GM12892 (cell line): Measurements from ENCODE around the gene TFAP2E.

ENCODE experiments used
- POLR2A ChIP-seq: IDR thresholded peaks from 2 replicates; pipeline ENCODE4 v1.6.1; 2011; ENCODE audit warnings: low read depth, low read length, control low read depth
- TAF1 ChIP-seq: IDR thresholded peaks from 2 replicates; pipeline ENCODE4 v1.6.1; 2011; ENCODE audit warnings: low read depth, mild to moderate bottlenecking, control low read depth, low read length, borderline replicate concordance

DNA sequence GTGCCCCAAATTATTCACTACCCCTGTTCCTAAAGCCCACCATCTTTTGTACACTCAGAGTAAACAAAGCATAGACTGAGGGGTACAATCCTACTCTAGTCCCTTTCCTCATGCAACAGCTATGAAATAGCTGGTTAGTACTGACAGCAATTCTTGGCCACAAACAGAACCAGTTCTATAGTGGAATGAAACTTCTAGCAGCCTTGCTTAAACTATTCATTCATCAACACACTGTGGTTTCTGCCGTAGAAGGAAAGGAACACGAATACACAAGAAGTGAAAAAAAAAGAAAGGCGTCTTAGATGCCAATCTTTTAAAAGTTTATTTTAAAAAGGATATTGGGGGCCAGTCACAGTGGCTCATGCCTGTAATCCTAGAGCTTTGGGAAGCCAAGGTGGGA lies 58.3 kb downstream of the TFAP2E start:
- TF ChIP-seq POLR2A (no peak), TAF1 (no peak)
